ENCODE measurements around the gene ANKUB1. TPM values are rescaled to one million over a fixed set of nuclear protein-coding genes. Genes with fewer than 3 reads are reported as not detected.
"Not testable (repeated sequence)": the region's sequence is repeated elsewhere in the genome, so short reads cannot be mapped to it uniquely, and the experiment has no call there.

ANKUB1 gene
- polyA plus RNA-seq, 3 donors = 0.05 TPM; not detected in 2

DNA sequence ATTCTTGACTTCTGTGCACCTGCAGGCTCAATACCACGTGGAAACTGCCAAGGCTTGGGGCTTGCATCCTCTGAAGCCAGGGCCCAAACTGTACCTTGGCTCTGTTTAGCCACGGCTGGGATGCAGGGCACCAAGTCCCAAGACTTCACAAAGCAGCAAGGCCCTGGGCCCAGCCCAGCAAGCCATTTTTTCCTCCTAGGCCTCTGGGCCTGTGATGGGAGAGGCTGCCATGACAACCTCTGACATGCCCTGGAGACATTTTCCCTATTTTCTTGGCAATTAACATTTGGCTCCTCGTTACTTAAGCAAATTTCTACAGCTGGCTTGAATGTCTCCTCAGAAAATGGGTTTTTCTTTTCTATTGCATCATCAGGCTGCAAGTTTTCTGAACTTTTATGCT, 46.1 kb upstream of the ANKUB1 start:
- peaks cover 92% of the 10 kb centered on the region for H3K79me2 ChIP-seq (ENCODE audit: insufficient read depth, low read length)
- not testable (repeated sequence) for H3K27ac Mint-ChIP-seq

DNA sequence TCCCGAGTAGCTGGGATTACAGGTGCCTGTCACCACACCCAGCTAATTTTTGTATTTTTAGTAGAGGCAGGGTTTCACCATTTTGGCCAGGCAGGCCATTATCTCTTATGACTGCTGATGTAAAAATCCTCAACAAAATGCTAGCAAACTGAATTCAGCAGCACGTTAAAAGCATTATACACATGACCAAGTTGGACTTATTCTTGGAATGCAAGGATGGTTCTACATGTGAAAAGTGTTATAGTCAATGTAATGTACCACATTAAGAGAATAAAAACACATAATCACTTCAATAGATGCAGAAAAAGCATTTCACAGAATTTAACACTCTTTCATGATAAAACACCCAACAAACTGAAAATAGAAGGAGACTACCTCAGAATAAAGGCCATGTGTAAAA, 40.9 kb upstream of the ANKUB1 start:
- Mint-ChIP-seq H3K9me3 (peaks cover 27 to 75% (median 58%) of the 10 kb centered on the region in 7 donors), H3K4me3 (no peak overlapping the region), H3K4me1 (no peaks in the 10 kb centered on the region), H3K27ac (peak overlapping the region in 1 of 7 donors; percentile 59), H3K27me3 (ENCODE audit: low read depth in 3 of 3) (no peaks in the 10 kb centered on the region), H3K36me3 (peaks cover 34 to 37% of the 10 kb centered on the region in 2 donors)
- peaks cover 94% of the 10 kb centered on the region for H3K79me2 ChIP-seq (ENCODE audit: insufficient read depth, low read length)
- H3K27ac ChIP-seq (ENCODE audit: low read depth in 1 of 2, low read length in 2 of 2) = no peak overlapping the region
- no peak overlapping the region for H2AFZ ChIP-seq (ENCODE audit: insufficient read depth, low read depth, low read length, poor library complexity, severe bottlenecking)
- no peak overlapping the region for H3K4me2 ChIP-seq (replicated peaks; ENCODE audit: extremely low read depth, low read length, poor library complexity, severe bottlenecking)
- H4K20me1 ChIP-seq (ENCODE audit: insufficient read depth, low read length) = peaks cover 79% of the 10 kb centered on the region
- WGBS (ENCODE audit: insufficient coverage) = no CpG with 5 or more reads among the region's 2 CpGs
- no peaks in the 10 kb centered on the region for H3K27me3 ChIP-seq (ENCODE audit: control insufficient read depth in 2 of 2, insufficient read depth in 2 of 2, low read length in 2 of 2)
- no peak overlapping the region for H3K4me3 ChIP-seq (replicated peaks in 1 of 3; ENCODE audit: low read depth in 2 of 3, low read length in 3 of 3)
- no peak for TF ChIP-seq CTCF (IDR thresholded peaks at IDR 0.05)
- intact Hi-C loops (cut with micrococcal nuclease) = no loop called here
- no peaks in the 10 kb centered on the region for H3K4me1 ChIP-seq (ENCODE audit: control insufficient read depth in 1 of 2, insufficient read depth in 2 of 2, low read length in 2 of 2)
- peaks cover 41 to 69% of the 10 kb centered on the region in 2 donors for H3K9me3 ChIP-seq (replicated peaks in 1 of 2; ENCODE audit: control insufficient read depth in 1 of 2, insufficient read depth in 1 of 2, low read length in 2 of 2)
- H3K9ac ChIP-seq (ENCODE audit: insufficient read depth, low read length, poor library complexity, severe bottlenecking) = no peak overlapping the region
- peaks cover 4 to 31% of the 10 kb centered on the region in 2 donors for H3K36me3 ChIP-seq (replicated peaks in 1 of 2; ENCODE audit: control insufficient read depth in 1 of 2, insufficient read depth in 2 of 2, low read length in 2 of 2)
- DNase-seq = no peak

More for the DNA sequence above, 46.1 kb upstream of the ANKUB1 start:
- H3K9me3 Mint-ChIP-seq = peaks cover 14 to 39% (median 32%) of the 10 kb centered on the region in 7 donors
- peaks cover 81% of the 10 kb centered on the region for H4K20me1 ChIP-seq (ENCODE audit: insufficient read depth, low read length)
- H3K4me3 ChIP-seq (replicated peaks in 1 of 3; ENCODE audit: low read depth in 2 of 3, low read length in 3 of 3); H3K27me3 ChIP-seq (ENCODE audit: control insufficient read depth in 2 of 2, insufficient read depth in 2 of 2, low read length in 2 of 2); H3K4me1 ChIP-seq (ENCODE audit: control insufficient read depth in 1 of 2, insufficient read depth in 2 of 2, low read length in 2 of 2); H3K27me3 Mint-ChIP-seq (ENCODE audit: low read depth in 3 of 3); H3K4me3 Mint-ChIP-seq; DNase-seq; H3K27ac ChIP-seq (ENCODE audit: low read depth in 1 of 2, low read length in 2 of 2); H3K9ac ChIP-seq (ENCODE audit: insufficient read depth, low read length, poor library complexity, severe bottlenecking); intact Hi-C loops (cut with micrococcal nuclease); H3K4me2 ChIP-seq (replicated peaks; ENCODE audit: extremely low read depth, low read length, poor library complexity, severe bottlenecking); H2AFZ ChIP-seq (ENCODE audit: insufficient read depth, low read depth, low read length, poor library complexity, severe bottlenecking): not testable (repeated sequence)
- H3K36me3 Mint-ChIP-seq = peaks cover 24 to 27% of the 10 kb centered on the region in 2 donors
- H3K36me3 ChIP-seq (replicated peaks in 1 of 2; ENCODE audit: control insufficient read depth in 1 of 2, insufficient read depth in 2 of 2, low read length in 2 of 2) = peaks cover 4 to 14% of the 10 kb centered on the region in 2 donors
- peaks cover 22% of the 10 kb centered on the region for H3K4me1 Mint-ChIP-seq
- 91% methylated on average over 2 of the region's 3 CpGs for WGBS (ENCODE audit: insufficient coverage)
- peaks cover 26 to 36% of the 10 kb centered on the region in 2 donors for H3K9me3 ChIP-seq (replicated peaks in 1 of 2; ENCODE audit: control insufficient read depth in 1 of 2, insufficient read depth in 1 of 2, low read length in 2 of 2)

Data from CD14-positive monocyte (primary cell).